GM21367 (cell line): ENCODE data around the gene AP1S1.

Experiments
- ATAC-seq: cut with Tn5 transposase; IDR thresholded peaks from one replicate; pipeline ENCODE4 v1.9.1; 2021; ENCODE audit not compliant: unreplicated experiment

AP1S1 gene

GRCh38 chr7:101156277-101156676, 2.0 kb downstream of the AP1S1 start:
- ATAC-seq, result no peak

- no peak for ATAC-seq
These were observed 2.8 kb downstream of the AP1S1 start for GRCh38 chr7:101156866-101157589.

- ATAC-seq, result no peak
These were observed 5.7 kb downstream of the AP1S1 start for GRCh38 chr7:101159696-101160674.

- ATAC-seq, result no peak
These were observed 6.6 kb downstream of the AP1S1 start for GRCh38 chr7:101160910-101161309.

GRCh38 chr7:101161692-101162471, 7.6 kb downstream of the AP1S1 start:
- no peak for ATAC-seq

- ATAC-seq, result no peak
These were observed 8.4 kb downstream of the AP1S1 start for GRCh38 chr7:101162551-101163278.

- no peak for ATAC-seq
These were observed 9.2 kb downstream of the AP1S1 start for GRCh38 chr7:101163279-101164070.

GRCh38 chr7:101164071-101164840, 10.0 kb downstream of the AP1S1 start:
- no peak for ATAC-seq

GRCh38 chr7:101165075-101165957, 11.0 kb downstream of the AP1S1 start, which contains the start of gene VGF:
VGF (minus strand) TSS chr7:101165569; CDS start chr7:101164843, 726 bp downstream.
- ATAC-seq, result peak; percentile 54

- no peak for ATAC-seq
These were observed 11.8 kb downstream of the AP1S1 start for GRCh38 chr7:101165958-101166647.

- no peak for ATAC-seq
These were observed 12.3 kb downstream of the AP1S1 start for GRCh38 chr7:101166648-101166908.

GRCh38 chr7:101166909-101167644, 12.8 kb downstream of the AP1S1 start:
- ATAC-seq, result no peak

GRCh38 chr7:101167645-101168411, 13.6 kb downstream of the AP1S1 start:
- no peak for ATAC-seq

GRCh38 chr7:101168412-101169049, 14.3 kb downstream of the AP1S1 start:
- no peak for ATAC-seq

- ATAC-seq, result no peak
These were observed 15.0 kb downstream of the AP1S1 start for GRCh38 chr7:101169110-101169837.
